Right lobe of liver (tissue), 6 donors: Measurements from ENCODE around the gene GRIK1. TPM values are rescaled to one million over a fixed set of nuclear protein-coding genes. Genes with fewer than 3 reads are reported as not detected.

Experiments
- ATAC-seq, 4 donors: fragments of 200-7000 bp; cut with Tn5 transposase; one replicate each; pipeline ENCODE4 v1.9.1; 2020; ENCODE audit warnings: mild to moderate bottlenecking in 4 of 4, moderate library complexity in 4 of 4
- DNase-seq, 3 donors: peaks; one replicate each; pipeline ENCODE4 v3.0.0-alpha.2; 2020
- H3K27ac ChIP-seq, 3 donors: fragments of 200-600 bp; one replicate each; pipeline ENCODE4 v1.8.0; 2022
- H3K27me3 ChIP-seq, 2 donors: fragments of 200-600 bp; one replicate each; pipeline ENCODE4 v1.8.0; 2022
- H3K36me3 ChIP-seq, 4 donors: fragments of 200-600 bp; sonication (generic) in 1 of 4; one replicate each; pipeline versions ENCODE4 v1.5.1 to v1.8.0; 2017 to 2022; ENCODE audit warnings: control low read depth in 1 of 4
- H3K4me1 ChIP-seq, 4 donors: fragments of 200-600 bp; sonication (generic) in 1 of 4; one replicate each; pipeline versions ENCODE4 v1.5.1 to v1.8.0; 2017 to 2022; ENCODE audit warnings: control low read depth in 1 of 4
- H3K4me3 ChIP-seq, 3 donors: fragments of 200-600 bp; one replicate each; pipeline ENCODE4 v1.8.0; 2022
- H3K9me3 ChIP-seq, 4 donors: fragments of 200-600 bp; sonication (generic) in 1 of 4; one replicate each; pipeline versions ENCODE4 v1.5.1 to v1.8.0; 2017 to 2022; ENCODE audit warnings: control low read depth in 1 of 4
- POLR2A ChIP-seq: fragments of 450-650 bp; IDR thresholded peaks from one replicate; pipeline ENCODE4 v1.6.1; 2017; ENCODE audit warnings: antibody characterized with exemption, mild to moderate bottlenecking
- WGBS: methylation state at CpG from one replicate; pipeline ENCODE4 v1.1.6; 2018; ENCODE audit warnings: low coverage, low lambda C conversion rate; ENCODE audit not compliant: insufficient coverage; ENCODE audit errors: missing lambda C conversion rate; 5-methylcytosine and 5-hydroxymethylcytosine counted together
- intact Hi-C, 2 donors: fragments of 100-400 bp; cut with DNase I; formaldehyde crosslinking; loops; one replicate each; pipeline versions ENCODE4 v1.11.2 to v1.14.1; 2022
- total RNA-seq, 6 experiments: library from RNA; depleted of rRNA in 2 of 6; stranded (reverse); fragments of >200 nt in 2 of 6; fragmentation: NEBNext Ultra II Directional in 3 of 6; extraction: Animal tissue kit (Norgen Biotek cat#: 25700) in 3 of 6; gene quantifications; one replicate each; pipeline versions ENCODE4 v1.1.0 to v1.2.4, GENCODE V29; 2016 to 2023
- TF ChIP-seq, protein P1 (sequence below), 4 donors: fragments of 200-600 bp in 3 of 4; fragments of 450-650 bp in 1 of 4; IDR thresholded peaks; one replicate each; pipeline versions ENCODE4 v1.5.1 to v1.8.0; 2016 to 2022; ENCODE audit warnings: antibody characterized with exemption in 4 of 4, mild to moderate bottlenecking in 2 of 4
- donor health status: DM: no; HTN: yes; CAD: no.
- donor health status: DM: no; HTN: no; CAD: no.
- donor health status: DM: no; HTN: no; CAD: no.
- donor health status: DM: no; HTN: yes; CAD: no.
- donor health status: DM: no; HTN: yes; CAD: no.

Gene GRIK1
- total RNA-seq, 6 experiments from 2014 or later: not detected

DNA sequence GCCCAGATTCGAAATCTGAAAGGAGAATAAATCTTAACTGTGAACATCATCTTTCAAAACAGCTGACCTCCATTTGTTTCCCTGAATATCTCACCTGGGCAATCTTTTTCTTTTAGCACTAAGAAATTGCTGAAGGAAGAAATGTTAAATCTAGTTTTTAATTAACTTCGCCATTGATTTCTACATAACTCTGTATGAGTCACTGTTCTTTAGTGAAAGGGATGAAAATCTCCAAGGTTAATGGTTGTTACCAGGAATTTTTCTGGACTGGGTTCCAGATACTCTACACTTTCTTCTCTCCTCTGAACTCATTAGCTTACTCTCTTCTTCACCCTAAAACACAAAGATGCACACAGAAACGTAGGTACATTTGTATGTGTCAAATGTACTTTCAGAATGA lies 405.3 kb downstream of the GRIK1 start:
- Histone ChIP-seq H3K9me3 (no peaks in the 10 kb centered on the region), H3K36me3 (no peaks in the 10 kb centered on the region), H3K4me1 (no peaks in the 10 kb centered on the region), H3K27ac (no peak overlapping the region), H3K27me3 (no peaks in the 10 kb centered on the region), H3K4me3 (no peak overlapping the region)
- WGBS: 55% methylated on average over 3 of the region's 3 CpGs
- DNase-seq (no peak), ATAC-seq (peak in 1 of 4 donors; percentile 30)
- intact Hi-C loops: no loop called here
- TF ChIP-seq, protein P1, sequence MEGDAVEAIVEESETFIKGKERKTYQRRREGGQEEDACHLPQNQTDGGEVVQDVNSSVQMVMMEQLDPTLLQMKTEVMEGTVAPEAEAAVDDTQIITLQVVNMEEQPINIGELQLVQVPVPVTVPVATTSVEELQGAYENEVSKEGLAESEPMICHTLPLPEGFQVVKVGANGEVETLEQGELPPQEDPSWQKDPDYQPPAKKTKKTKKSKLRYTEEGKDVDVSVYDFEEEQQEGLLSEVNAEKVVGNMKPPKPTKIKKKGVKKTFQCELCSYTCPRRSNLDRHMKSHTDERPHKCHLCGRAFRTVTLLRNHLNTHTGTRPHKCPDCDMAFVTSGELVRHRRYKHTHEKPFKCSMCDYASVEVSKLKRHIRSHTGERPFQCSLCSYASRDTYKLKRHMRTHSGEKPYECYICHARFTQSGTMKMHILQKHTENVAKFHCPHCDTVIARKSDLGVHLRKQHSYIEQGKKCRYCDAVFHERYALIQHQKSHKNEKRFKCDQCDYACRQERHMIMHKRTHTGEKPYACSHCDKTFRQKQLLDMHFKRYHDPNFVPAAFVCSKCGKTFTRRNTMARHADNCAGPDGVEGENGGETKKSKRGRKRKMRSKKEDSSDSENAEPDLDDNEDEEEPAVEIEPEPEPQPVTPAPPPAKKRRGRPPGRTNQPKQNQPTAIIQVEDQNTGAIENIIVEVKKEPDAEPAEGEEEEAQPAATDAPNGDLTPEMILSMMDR (IDR thresholded peaks at IDR 0.05): no peak
- no peak for TF ChIP-seq POLR2A

- ATAC-seq (no peak), DNase-seq (no peak)
- no peaks in the 10 kb centered on the region for H3K9me3 ChIP-seq
- no peak overlapping the region for H3K27ac ChIP-seq
- no peaks in the 10 kb centered on the region for H3K36me3 ChIP-seq
- 87% methylated on average over 4 of the region's 4 CpGs for WGBS
- H3K27me3 ChIP-seq: no peaks in the 10 kb centered on the region
- H3K4me3 ChIP-seq: no peak overlapping the region
- no peaks in the 10 kb centered on the region for H3K4me1 ChIP-seq
- TF ChIP-seq, protein P1 (IDR thresholded peaks at IDR 0.05): no peak
- TF ChIP-seq POLR2A: no peak
- intact Hi-C loops: no loop called here
Observed at GRCh38 chr21:29529139-29529538, 410.7 kb downstream of the GRIK1 start.

GRCh38 chr21:29526545-29526944 lies 413.3 kb downstream of the GRIK1 start:
- WGBS: no CpG with 5 or more reads among the region's 2 CpGs
- H3K9me3 ChIP-seq: no peaks in the 10 kb centered on the region
- no peak for ATAC-seq
- no peaks in the 10 kb centered on the region for H3K36me3 ChIP-seq
- no peaks in the 10 kb centered on the region for H3K4me1 ChIP-seq
- no peaks in the 10 kb centered on the region for H3K27me3 ChIP-seq
- H3K4me3 ChIP-seq: no peak overlapping the region
- DNase-seq: no peak
- TF ChIP-seq, protein P1 (IDR thresholded peaks at IDR 0.05): no peak
- no peak overlapping the region for H3K27ac ChIP-seq
- intact Hi-C loops: no loop called here

GRCh38 chr21:29524055-29524454 lies 415.7 kb downstream of the GRIK1 start:
- 28% methylated on average over 1 of the region's 1 CpG for WGBS
- Histone ChIP-seq H3K27me3 (no peaks in the 10 kb centered on the region), H3K27ac (no peak overlapping the region), H3K4me3 (no peak overlapping the region), H3K4me1 (no peaks in the 10 kb centered on the region), H3K36me3 (no peaks in the 10 kb centered on the region), H3K9me3 (no peaks in the 10 kb centered on the region)
- intact Hi-C loops: no loop called here
- no peak for TF ChIP-seq POLR2A
- TF ChIP-seq, protein P1 (IDR thresholded peaks at IDR 0.05): no peak
- DNase-seq: no peak
- ATAC-seq: peak in 1 of 4 donors; percentile 31

GRCh38 chr21:29523646-29524045 lies 416.1 kb downstream of the GRIK1 start:
- Histone ChIP-seq H3K4me1 (no peaks in the 10 kb centered on the region), H3K27me3 (no peaks in the 10 kb centered on the region), H3K27ac (no peak overlapping the region), H3K36me3 (no peaks in the 10 kb centered on the region), H3K4me3 (no peak overlapping the region), H3K9me3 (no peaks in the 10 kb centered on the region)
- intact Hi-C loops: no loop called here
- ATAC-seq (peak; percentile 51 to 92 (median 80)), DNase-seq (peak in 1 of 3 donors; percentile 58)
- no peak for TF ChIP-seq POLR2A
- TF ChIP-seq, protein P1 (IDR thresholded peaks at IDR 0.05): no peak
- 50% methylated on average over 1 of the region's 1 CpG for WGBS
